WERI-Rb-1 (cell line): Measurements from ENCODE around the gene CIAO3.

ENCODE experiments used
- DNase-seq: peaks from one replicate; pipeline ENCODE4 v3.0.0-alpha.2; 2020
- H3K27ac ChIP-seq: fragments of 250-450 bp; sonication (Bioruptor Pico); 2 replicates; pipeline ENCODE4 v1.5.1; 2020; ENCODE audit warnings: mild to moderate bottlenecking, moderate library complexity
- H3K27me3 ChIP-seq: fragments of 250-450 bp; sonication (Bioruptor Pico); 2 replicates; pipeline ENCODE4 v1.5.1; 2021; ENCODE audit warnings: mild to moderate bottlenecking, low read depth, moderate library complexity; ENCODE audit not compliant: insufficient read depth, severe bottlenecking
- H3K36me3 ChIP-seq: fragments of 250-450 bp; sonication (Bioruptor Pico); 2 replicates; pipeline ENCODE4 v1.5.1; 2020; ENCODE audit warnings: mild to moderate bottlenecking, moderate library complexity
- H3K4me3 ChIP-seq: 2 replicates; pipeline ENCODE4 v1.5.1; 2011; ENCODE audit warnings: low read depth, mild to moderate bottlenecking, control low read depth, low read length
- H3K9me3 ChIP-seq: fragments of 250-450 bp; sonication (Bioruptor Pico); 2 replicates; pipeline ENCODE4 v1.5.1; 2021; ENCODE audit warnings: mild to moderate bottlenecking, moderate library complexity; ENCODE audit not compliant: severe bottlenecking
- CTCF ChIP-seq: IDR thresholded peaks from 2 replicates; pipeline ENCODE4 v1.5.1; 2011; ENCODE audit warnings: low read depth, mild to moderate bottlenecking, control low read depth, inconsistent platforms, low read length

The CIAO3 gene

GRCh38 chr16:740764-741505 is at the start of gene CIAO3:
Gene CIAO3, minus strand, starts transcription at chr16:740997. Its CDS starts 12 bp downstream, at chr16:740985.
- Histone ChIP-seq H3K27me3 (no peaks in the 10 kb centered on the region), H3K27ac (peak within 1 kb of the TSS; percentile 69), H3K9me3 (no peaks in the 10 kb centered on the region), H3K36me3 (peaks cover 20% of the 10 kb centered on the region), H3K4me3 (peak within 1 kb of the TSS; percentile 95)
- TF ChIP-seq CTCF, result peak; percentile 92
- DNase-seq, result peak; percentile 89

GRCh38 chr16:790086-790485 is 49.3 kb upstream of the CIAO3 start:
- H3K4me3 ChIP-seq, result no peak overlapping the region
- no peak overlapping the region for H3K27ac ChIP-seq
- TF ChIP-seq CTCF, result no peak
- H3K27me3 ChIP-seq, result no peaks in the 10 kb centered on the region
- H3K36me3 ChIP-seq, result peaks cover 70% of the 10 kb centered on the region
- no peaks in the 10 kb centered on the region for H3K9me3 ChIP-seq
- DNase-seq, result no peak

GRCh38 chr16:789191-789850 is 48.5 kb upstream of the CIAO3 start:
- DNase-seq, result no peak
- TF ChIP-seq CTCF, result no peak
- H3K36me3 ChIP-seq, result peaks cover 75% of the 10 kb centered on the region
- peak overlapping the region; percentile 62 for H3K4me3 ChIP-seq
- H3K27me3 ChIP-seq, result no peaks in the 10 kb centered on the region
- peak overlapping the region; percentile 90 for H3K27ac ChIP-seq
- H3K9me3 ChIP-seq, result no peaks in the 10 kb centered on the region

- DNase-seq, result peak; percentile 88
- H3K36me3 ChIP-seq, result peaks cover 69% of the 10 kb centered on the region
- peak within 1 kb of the TSS; percentile 75 for H3K4me3 ChIP-seq
- no peak for TF ChIP-seq CTCF
- no peaks in the 10 kb centered on the region for H3K27me3 ChIP-seq
- no peaks in the 10 kb centered on the region for H3K9me3 ChIP-seq
- H3K27ac ChIP-seq, result peak within 1 kb of the TSS; percentile 90
These were observed 47.8 kb upstream of the CIAO3 start, which contains the start of gene CHTF18 for GRCh38 chr16:788399-789126. Gene CHTF18, plus strand, starts transcription at chr16:788620. Its CDS starts 65 bp downstream, at chr16:788685.

GRCh38 chr16:787978-788398 is 47.2 kb upstream of the CIAO3 start, which contains the start of gene RPUSD1:
Gene RPUSD1, minus strand, starts transcription at chr16:788381. Its CDS starts 644 bp downstream, at chr16:787737.
- H3K27ac ChIP-seq, result peak within 1 kb of the TSS; percentile 90
- no peak for TF ChIP-seq CTCF
- no peak for DNase-seq
- peak within 1 kb of the TSS; percentile 75 for H3K4me3 ChIP-seq
- H3K36me3 ChIP-seq, result peaks cover 63% of the 10 kb centered on the region
- H3K27me3 ChIP-seq, result no peaks in the 10 kb centered on the region
- no peaks in the 10 kb centered on the region for H3K9me3 ChIP-seq
